D721Med (cell line): ENCODE measurements around the gene COL19A1.

Experiments
- DNase-seq: peaks from one replicate; pipeline ENCODE4 v3.0.0; 2011; ENCODE audit warnings: low spot score; ENCODE audit not compliant: insufficient read length
- FAIRE-seq: peaks from 2 replicates; lab custom pipeline; 2011; peaks lifted over from hg19 to GRCh38; lab: Jason Lieb, UNC
- TF ChIP-seq, protein P1 (sequence below): IDR thresholded peaks from 2 replicates; pipeline ENCODE4 v1.5.1; 2012; ENCODE audit warnings: mild to moderate bottlenecking, control low read depth; ENCODE audit not compliant: insufficient read depth; ENCODE audit errors: missing control alignments

COL19A1 gene

DNA sequence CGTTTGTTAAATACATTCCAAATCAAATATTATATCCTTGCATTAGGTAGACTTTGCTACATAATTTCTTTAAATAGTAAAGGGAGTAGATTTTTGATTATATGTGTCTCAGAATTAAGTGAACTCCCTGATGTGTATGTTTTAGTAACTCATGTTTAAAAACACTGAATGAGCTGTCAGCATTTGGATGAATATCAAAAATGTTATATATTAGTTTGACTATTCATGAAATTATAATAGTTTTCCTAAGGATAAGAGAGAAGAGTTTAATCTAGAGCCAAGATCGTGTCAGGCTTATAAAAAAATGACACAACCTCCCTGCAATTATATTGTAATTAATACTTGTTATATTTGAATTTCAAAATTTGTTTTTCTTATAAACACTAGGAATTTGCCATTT is 195.2 kb downstream of the COL19A1 start:
- no peak for DNase-seq
- no peak for FAIRE-seq
- TF ChIP-seq, protein P1, sequence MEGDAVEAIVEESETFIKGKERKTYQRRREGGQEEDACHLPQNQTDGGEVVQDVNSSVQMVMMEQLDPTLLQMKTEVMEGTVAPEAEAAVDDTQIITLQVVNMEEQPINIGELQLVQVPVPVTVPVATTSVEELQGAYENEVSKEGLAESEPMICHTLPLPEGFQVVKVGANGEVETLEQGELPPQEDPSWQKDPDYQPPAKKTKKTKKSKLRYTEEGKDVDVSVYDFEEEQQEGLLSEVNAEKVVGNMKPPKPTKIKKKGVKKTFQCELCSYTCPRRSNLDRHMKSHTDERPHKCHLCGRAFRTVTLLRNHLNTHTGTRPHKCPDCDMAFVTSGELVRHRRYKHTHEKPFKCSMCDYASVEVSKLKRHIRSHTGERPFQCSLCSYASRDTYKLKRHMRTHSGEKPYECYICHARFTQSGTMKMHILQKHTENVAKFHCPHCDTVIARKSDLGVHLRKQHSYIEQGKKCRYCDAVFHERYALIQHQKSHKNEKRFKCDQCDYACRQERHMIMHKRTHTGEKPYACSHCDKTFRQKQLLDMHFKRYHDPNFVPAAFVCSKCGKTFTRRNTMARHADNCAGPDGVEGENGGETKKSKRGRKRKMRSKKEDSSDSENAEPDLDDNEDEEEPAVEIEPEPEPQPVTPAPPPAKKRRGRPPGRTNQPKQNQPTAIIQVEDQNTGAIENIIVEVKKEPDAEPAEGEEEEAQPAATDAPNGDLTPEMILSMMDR = no peak

DNA sequence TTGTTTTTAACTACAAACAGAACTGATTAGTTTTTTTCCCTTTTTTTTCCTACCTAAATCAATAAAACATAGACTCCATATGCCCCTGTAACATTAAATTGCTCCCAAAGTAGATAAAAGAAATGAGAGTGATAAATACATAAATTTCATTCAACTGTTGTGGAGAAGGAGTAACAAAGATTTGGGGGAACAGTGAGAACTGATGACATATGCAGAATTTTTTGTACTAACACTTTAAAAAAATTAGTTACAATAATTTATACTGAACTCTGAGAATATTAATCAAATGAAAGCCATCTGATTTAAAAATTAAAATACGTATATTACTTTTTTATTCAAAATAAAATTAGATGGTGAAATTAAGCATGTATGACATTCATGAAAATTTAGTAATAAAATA is 195.7 kb downstream of the COL19A1 start:
- TF ChIP-seq, protein P1 = no peak
- no peak for FAIRE-seq
- DNase-seq = no peak

DNA sequence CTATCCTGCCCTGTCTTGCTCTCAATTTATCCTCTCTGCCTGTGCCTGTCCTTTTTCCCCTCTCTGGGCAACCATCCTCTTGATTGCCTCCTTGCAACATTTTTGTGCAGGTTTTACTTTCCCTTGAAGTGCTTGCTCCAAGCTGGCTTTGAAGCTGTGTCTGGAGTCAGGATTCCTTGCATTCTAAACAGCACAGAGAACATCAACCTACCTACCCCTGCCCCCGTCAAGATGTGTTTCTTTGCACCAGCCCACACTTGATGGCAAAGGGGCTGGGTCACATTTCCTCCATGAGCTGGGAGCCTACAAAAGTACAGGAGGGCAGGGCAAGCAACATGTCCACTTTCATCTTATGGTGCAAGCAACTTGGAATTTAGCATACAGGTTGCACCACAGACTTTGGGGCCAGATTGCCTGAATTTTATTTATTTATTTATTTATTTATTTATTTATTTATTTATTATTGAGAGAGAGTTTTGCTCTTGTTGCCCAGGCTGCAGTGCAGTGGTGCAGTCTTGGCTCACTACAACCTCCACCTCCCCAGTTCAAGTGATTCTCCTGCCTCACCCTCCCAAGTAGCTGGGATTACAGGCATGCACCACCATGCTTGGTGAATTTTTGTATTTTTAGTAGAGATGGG is 206.3 kb downstream of the COL19A1 start:
- TF ChIP-seq, protein P1 = no peak
- FAIRE-seq (no peak), DNase-seq (no peak)

DNA sequence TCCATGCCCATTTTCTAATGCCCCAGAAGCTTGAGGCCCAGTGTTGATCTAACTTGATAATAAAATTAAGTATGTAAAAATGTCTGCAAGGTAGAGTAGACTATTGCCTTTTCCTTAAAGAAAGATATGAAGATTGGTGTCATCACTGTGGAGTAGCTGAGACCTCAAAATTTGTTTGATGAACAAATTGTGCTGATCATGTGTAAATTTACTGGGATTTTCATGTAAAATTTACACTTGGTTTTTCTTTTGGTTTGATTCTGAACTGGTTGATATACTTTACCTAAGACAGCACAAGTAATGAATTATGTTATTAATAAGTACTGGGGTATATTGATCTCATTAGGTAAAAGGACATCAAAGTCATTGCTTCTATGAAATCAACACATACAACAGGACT is 207.3 kb downstream of the COL19A1 start:
- TF ChIP-seq, protein P1 = no peak
- no peak for DNase-seq
- FAIRE-seq = no peak

DNA sequence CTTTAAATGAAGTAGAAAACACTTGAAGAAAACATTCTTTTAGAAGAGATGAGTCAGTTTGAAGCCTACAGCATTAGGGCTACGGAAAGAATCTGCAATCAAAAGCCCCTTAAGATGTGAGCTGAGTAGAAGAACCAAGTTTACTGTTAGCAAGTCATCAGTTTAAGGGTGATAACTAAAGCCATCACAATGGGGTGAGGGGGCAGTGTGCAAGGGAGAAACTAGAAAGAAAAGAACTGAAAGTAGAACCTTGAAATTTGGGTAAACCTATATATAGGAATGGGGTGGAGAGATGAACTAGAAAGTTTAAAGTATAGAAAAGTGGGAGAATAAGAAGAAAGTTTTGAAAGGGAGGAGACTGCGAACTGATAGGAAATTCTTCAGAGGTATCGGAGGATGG is 212.9 kb downstream of the COL19A1 start:
- DNase-seq (no peak), FAIRE-seq (no peak)
- TF ChIP-seq, protein P1 = no peak

DNA sequence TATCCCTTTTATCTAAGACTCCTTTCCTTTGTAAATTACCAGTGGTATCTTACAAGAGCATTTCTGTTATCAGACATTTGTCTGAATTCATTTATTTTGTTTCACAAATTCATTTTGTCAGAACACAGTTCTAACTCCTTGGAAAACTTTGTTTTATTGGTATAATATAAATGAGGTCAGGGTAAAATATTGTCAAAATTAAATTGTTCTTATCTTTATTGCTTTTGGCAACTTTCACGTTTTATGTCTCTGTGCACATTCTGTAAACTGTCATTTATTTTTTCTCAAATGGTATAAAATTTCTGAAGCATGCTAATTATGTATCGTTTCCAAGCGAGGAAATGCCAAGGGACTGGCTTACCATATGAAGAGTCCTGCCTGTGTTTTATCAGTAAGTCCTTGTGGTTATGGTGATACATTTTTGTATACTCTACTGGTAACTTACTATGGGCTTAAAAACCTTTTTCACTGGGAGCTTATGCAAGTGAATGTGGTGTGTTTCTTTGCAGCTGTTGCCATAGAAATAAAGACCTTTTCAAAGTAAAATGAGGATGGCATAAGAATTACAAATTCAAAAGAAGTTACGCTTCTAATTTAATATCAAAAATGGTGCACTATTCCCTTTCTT is 214.2 kb downstream of the COL19A1 start:
- DNase-seq (no peak), FAIRE-seq (no peak)
- TF ChIP-seq, protein P1 = no peak

DNA sequence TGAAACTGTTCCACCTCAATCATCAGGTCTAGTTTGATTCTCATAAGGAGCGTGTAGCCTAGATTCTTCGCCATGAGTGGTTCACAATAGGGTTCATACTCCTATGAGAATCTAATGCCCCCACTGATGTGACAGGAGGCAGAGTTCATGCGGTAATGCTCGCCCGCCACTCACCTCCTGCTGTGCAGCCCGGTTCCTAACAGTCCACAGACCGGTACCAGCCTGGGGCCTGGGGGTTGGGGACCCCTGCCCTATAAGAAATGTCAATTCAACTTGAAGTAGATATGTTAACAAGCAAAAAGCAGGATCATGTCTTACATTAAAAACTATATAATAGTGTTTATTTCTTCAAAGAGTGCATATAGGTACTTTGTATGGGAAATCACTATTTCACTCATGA is 216.5 kb downstream of the COL19A1 start:
- TF ChIP-seq, protein P1 = no peak
- DNase-seq (no peak), FAIRE-seq (no peak)
